Fibroblast of lung (primary cell): Measurements from ENCODE around the gene EFHD1.

Source experiments
- EZH2 ChIP-seq: IDR thresholded peaks from 2 replicates; pipeline ENCODE4 v1.5.1; 2012; ENCODE audit warnings: low read length, control low read depth, mild to moderate bottlenecking; ENCODE audit errors: missing control alignments
- TF ChIP-seq, protein P1 (sequence below), 2 donors: IDR thresholded peaks in 1 of 2; conservative IDR thresholded peaks in 1 of 2; 1 replicate in 1 of 2; 2 replicates in 1 of 2; pipeline ENCODE4 v1.5.1; 2011 to 2012; ENCODE audit warnings: low read length in 2 of 2, control low read depth in 1 of 2, inconsistent platforms in 1 of 2, low read depth in 1 of 2, mild to moderate bottlenecking in 1 of 2

DNA sequence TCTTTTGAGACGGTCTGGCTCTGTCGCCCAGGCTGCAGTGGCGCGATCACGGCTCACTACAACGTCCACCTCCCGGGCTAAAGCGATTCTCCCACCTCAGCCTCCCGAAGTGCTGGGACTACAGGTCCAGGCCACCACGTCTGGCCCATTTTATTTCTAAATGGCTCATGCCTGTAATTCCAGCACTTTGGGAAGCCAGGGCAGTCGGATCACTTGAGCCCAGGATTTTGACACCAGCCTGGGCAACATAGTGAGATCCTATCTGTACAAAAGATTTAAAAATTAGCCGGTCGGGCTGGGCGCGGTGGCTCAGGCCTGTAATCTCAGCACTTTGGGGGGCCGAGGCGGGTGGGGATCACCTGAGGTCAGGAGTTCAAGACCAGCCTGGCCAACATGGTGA lies 26.4 kb upstream of the EFHD1 start:
- TF ChIP-seq, protein P1, sequence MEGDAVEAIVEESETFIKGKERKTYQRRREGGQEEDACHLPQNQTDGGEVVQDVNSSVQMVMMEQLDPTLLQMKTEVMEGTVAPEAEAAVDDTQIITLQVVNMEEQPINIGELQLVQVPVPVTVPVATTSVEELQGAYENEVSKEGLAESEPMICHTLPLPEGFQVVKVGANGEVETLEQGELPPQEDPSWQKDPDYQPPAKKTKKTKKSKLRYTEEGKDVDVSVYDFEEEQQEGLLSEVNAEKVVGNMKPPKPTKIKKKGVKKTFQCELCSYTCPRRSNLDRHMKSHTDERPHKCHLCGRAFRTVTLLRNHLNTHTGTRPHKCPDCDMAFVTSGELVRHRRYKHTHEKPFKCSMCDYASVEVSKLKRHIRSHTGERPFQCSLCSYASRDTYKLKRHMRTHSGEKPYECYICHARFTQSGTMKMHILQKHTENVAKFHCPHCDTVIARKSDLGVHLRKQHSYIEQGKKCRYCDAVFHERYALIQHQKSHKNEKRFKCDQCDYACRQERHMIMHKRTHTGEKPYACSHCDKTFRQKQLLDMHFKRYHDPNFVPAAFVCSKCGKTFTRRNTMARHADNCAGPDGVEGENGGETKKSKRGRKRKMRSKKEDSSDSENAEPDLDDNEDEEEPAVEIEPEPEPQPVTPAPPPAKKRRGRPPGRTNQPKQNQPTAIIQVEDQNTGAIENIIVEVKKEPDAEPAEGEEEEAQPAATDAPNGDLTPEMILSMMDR (conservative IDR thresholded peaks at IDR 0.05 in 1 of 2, IDR thresholded peaks at IDR 0.05 in 1 of 2; ENCODE audit: low read depth in 1 of 2, low read length in 2 of 2), result no peak
- no peak for TF ChIP-seq EZH2
